Endodermal cell (in vitro differentiated cells): ENCODE data around the gene HEATR9. TPM values are rescaled to one million over a fixed set of nuclear protein-coding genes. Genes with fewer than 3 reads are reported as not detected.

Experiments used
- DNase-seq: peaks from one replicate; pipeline ENCODE4 v3.0.0-alpha.2; 2017
- H3K27ac ChIP-seq: 2 replicates; pipeline ENCODE4 v1.5.1; 2013; ENCODE audit warnings: mild to moderate bottlenecking, low read depth, low read length, moderate library complexity
- H3K27me3 ChIP-seq: 2 replicates; pipeline ENCODE4 v1.6.1; 2013; ENCODE audit warnings: mild to moderate bottlenecking, low read length, moderate library complexity; ENCODE audit not compliant: insufficient read depth, control insufficient read depth, poor library complexity, severe bottlenecking
- H3K36me3 ChIP-seq: 2 replicates; pipeline ENCODE4 v1.7.0; 2013; ENCODE audit warnings: mild to moderate bottlenecking, low read length, moderate library complexity; ENCODE audit not compliant: control insufficient read depth, insufficient read depth
- H3K4me1 ChIP-seq: one replicate; pipeline ENCODE4 v1.7.0; 2013; ENCODE audit warnings: low read length; ENCODE audit not compliant: control insufficient read depth, insufficient read depth
- H3K4me3 ChIP-seq: 2 replicates; pipeline ENCODE4 v1.5.1; 2013; ENCODE audit warnings: mild to moderate bottlenecking, low read length, moderate library complexity
- H3K9ac ChIP-seq: 2 replicates; pipeline ENCODE4 v1.6.1; 2013; ENCODE audit warnings: mild to moderate bottlenecking, low read length, moderate library complexity; ENCODE audit not compliant: poor library complexity, severe bottlenecking; ENCODE audit errors: extremely low read depth
- H3K9me3 ChIP-seq: 2 replicates; pipeline ENCODE4 v1.6.1; 2013; ENCODE audit warnings: mild to moderate bottlenecking, low read length, moderate library complexity; ENCODE audit not compliant: control insufficient read depth
- H3K27ac Mint-ChIP-seq: 2 replicates; pipeline ENCODE4 v1.8.0; 2020; ENCODE audit warnings: mixed read lengths
- H3K27me3 Mint-ChIP-seq: 2 replicates; pipeline ENCODE4 v1.8.0; 2021; ENCODE audit warnings: mild to moderate bottlenecking, mixed read lengths; ENCODE audit not compliant: insufficient read depth
- H3K36me3 Mint-ChIP-seq: 2 replicates; pipeline ENCODE4 v1.8.0; 2020; ENCODE audit warnings: low read depth, mixed read lengths
- H3K4me1 Mint-ChIP-seq: 2 replicates; pipeline ENCODE4 v1.8.0; 2020; ENCODE audit warnings: mixed read lengths
- H3K4me3 Mint-ChIP-seq: 2 replicates; pipeline ENCODE4 v1.8.0; 2020; ENCODE audit warnings: mild to moderate bottlenecking, moderate library complexity, mixed read lengths
- H3K9me3 Mint-ChIP-seq: 2 replicates; pipeline ENCODE4 v1.8.0; 2020; ENCODE audit warnings: mild to moderate bottlenecking, mixed read lengths
- WGBS, 2 experiments: methylation state at CpG; one replicate each; pipeline versions ENCODE4 v1.1.5 to v1.1.7; 2013; ENCODE audit warnings: missing lambda C conversion rate in 2 of 2, mixed read lengths in 1 of 2; ENCODE audit not compliant: insufficient coverage in 1 of 2, insufficient read length in 1 of 2; 5-methylcytosine and 5-hydroxymethylcytosine counted together
- total RNA-seq, 2 donors: library from RNA; stranded (reverse); fragmentation: NEBNext Ultra II Directional in 1 of 2; extraction: Animal tissue kit (Norgen Biotek cat#: 25700) in 1 of 2; gene quantifications; 2 replicates in 1 of 2; 3 replicates in 1 of 2; pipeline ENCODE4 v1.2.1, GENCODE V29; 2021
- TF ChIP-seq, protein P1 (sequence below): fragments of 200-600 bp; sonication (generic); conservative IDR thresholded peaks from 2 replicates; pipeline ENCODE4 v1.5.0; 2021; ENCODE audit warnings: antibody characterized with exemption, mild to moderate bottlenecking

HEATR9 gene
- total RNA-seq, 2 donors from 2014 or later: not detected

DNA sequence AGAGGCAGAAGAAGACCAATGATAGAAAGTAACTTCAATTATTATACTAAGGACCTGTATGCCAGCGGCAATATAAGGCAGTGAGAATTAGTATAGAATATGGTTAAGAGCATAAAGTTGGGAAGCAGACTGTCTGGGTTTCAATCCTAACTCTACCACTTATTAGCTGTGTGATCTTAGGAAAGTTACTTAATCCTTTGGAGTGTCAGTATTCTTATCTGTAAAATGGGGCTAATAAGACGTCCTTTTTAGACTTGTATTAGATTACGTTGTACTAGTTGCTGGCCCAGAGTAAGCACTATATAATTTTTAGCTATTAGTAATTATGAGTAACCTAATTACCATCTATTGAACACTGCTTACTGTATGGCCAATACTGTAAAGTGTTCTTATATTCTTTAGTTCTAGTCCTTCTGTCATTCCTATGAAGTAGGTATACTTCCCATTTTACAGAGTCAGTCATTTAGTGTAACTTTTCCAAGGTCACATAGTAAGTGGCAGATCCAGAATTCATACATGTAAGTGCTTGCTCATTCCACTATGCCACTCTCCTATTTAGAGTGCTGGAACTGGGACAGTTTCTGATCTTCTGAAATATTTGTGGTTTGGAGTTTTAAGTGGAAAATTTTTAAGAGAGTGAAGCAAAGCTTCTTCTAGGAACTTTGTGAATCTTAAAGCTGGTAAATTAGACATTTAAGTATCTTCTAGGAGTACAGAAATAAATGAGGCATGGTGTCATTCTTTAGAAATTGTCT lies 22.5 kb downstream of the HEATR9 start:
- no peak for DNase-seq
- Mint-ChIP-seq H3K9me3 (no peaks in the 10 kb centered on the region), H3K36me3 (peaks cover 69% of the 10 kb centered on the region), H3K4me1 (peaks cover 3% of the 10 kb centered on the region), H3K27ac (no peak overlapping the region), H3K4me3 (no peak overlapping the region), H3K27me3 (no peaks in the 10 kb centered on the region)
- Histone ChIP-seq H3K27ac (no peak overlapping the region), H3K27me3 (no peaks in the 10 kb centered on the region), H3K36me3 (peaks cover 84% of the 10 kb centered on the region), H3K4me1 (no peaks in the 10 kb centered on the region), H3K9me3 (no peaks in the 10 kb centered on the region), H3K9ac (no peak overlapping the region), H3K4me3 (no peak overlapping the region)
- TF ChIP-seq, protein P1, sequence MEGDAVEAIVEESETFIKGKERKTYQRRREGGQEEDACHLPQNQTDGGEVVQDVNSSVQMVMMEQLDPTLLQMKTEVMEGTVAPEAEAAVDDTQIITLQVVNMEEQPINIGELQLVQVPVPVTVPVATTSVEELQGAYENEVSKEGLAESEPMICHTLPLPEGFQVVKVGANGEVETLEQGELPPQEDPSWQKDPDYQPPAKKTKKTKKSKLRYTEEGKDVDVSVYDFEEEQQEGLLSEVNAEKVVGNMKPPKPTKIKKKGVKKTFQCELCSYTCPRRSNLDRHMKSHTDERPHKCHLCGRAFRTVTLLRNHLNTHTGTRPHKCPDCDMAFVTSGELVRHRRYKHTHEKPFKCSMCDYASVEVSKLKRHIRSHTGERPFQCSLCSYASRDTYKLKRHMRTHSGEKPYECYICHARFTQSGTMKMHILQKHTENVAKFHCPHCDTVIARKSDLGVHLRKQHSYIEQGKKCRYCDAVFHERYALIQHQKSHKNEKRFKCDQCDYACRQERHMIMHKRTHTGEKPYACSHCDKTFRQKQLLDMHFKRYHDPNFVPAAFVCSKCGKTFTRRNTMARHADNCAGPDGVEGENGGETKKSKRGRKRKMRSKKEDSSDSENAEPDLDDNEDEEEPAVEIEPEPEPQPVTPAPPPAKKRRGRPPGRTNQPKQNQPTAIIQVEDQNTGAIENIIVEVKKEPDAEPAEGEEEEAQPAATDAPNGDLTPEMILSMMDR: no peak
- 93% methylated on average over 3 of the region's 3 CpGs; no CpG with 5 or more reads in 1 of the 2 experiments for WGBS, 2 experiments

DNA sequence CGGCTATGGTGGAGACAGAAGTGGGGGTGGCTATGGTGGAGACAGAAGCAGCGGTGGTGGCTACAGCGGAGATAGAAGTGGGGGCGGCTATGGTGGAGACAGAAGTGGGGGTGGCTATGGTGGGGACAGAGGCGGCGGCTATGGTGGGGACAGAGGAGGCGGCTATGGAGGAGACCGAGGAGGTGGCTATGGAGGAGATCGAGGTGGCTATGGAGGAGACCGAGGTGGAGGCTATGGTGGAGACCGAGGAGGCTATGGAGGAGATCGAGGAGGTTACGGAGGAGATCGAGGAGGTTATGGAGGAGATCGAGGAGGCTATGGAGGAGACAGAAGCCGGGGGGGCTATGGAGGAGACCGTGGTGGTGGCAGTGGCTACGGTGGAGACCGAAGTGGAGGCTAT lies 24.1 kb downstream of the HEATR9 start:
- peaks cover 70% of the 10 kb centered on the region for H3K36me3 Mint-ChIP-seq

DNA sequence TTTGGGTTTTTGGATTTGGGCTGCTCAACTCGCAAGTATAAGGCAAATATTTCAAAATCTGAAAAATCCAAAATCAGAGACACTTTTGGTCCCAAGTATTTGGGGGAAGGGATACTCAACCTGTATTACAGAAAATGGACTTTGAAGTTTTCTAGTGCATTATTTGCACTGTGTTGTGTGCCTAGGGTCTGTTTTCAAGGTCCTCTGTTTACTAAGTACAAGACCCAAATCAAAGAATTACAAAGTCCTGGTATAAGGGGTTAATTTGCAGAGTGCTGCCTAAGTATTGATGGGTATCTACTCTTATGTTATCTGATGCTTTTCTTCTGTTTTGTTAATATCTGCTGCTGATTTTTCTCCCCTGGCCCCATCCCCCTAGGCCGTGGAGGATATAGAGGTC lies 25.0 kb downstream of the HEATR9 start:
- no peaks in the 10 kb centered on the region for H3K9me3 Mint-ChIP-seq
- H3K9ac ChIP-seq: no peak overlapping the region
- H3K27ac ChIP-seq: no peak overlapping the region
- 94% methylated on average over 2 of the region's 2 CpGs; no CpG with 5 or more reads in 1 of the 2 experiments for WGBS, 2 experiments
- no peaks in the 10 kb centered on the region for H3K9me3 ChIP-seq
- H3K4me3 Mint-ChIP-seq: no peak overlapping the region
- H3K4me1 ChIP-seq: no peaks in the 10 kb centered on the region
- no peaks in the 10 kb centered on the region for H3K27me3 ChIP-seq
- peaks cover 72% of the 10 kb centered on the region for H3K36me3 Mint-ChIP-seq
- H3K4me1 Mint-ChIP-seq: no peaks in the 10 kb centered on the region
- H3K27ac Mint-ChIP-seq: no peak overlapping the region
- H3K4me3 ChIP-seq: no peak overlapping the region
- TF ChIP-seq, protein P1: no peak
- no peaks in the 10 kb centered on the region for H3K27me3 Mint-ChIP-seq
- peaks cover 90% of the 10 kb centered on the region for H3K36me3 ChIP-seq
- DNase-seq: no peak

More for the DNA sequence above, 24.1 kb downstream of the HEATR9 start:
- H3K27me3 Mint-ChIP-seq: no peaks in the 10 kb centered on the region
- H3K27ac Mint-ChIP-seq: no peak overlapping the region
- H3K9me3 Mint-ChIP-seq: no peaks in the 10 kb centered on the region
- WGBS, 2 experiments: 97 to 100% methylated on average over 12 to 19 of the region's 19 CpGs
- peaks cover under 1% of the 10 kb centered on the region for H3K4me1 Mint-ChIP-seq
- no peak overlapping the region for H3K4me3 Mint-ChIP-seq
- no peak overlapping the region for H3K4me3 ChIP-seq
- no peaks in the 10 kb centered on the region for H3K4me1 ChIP-seq
- no peak for DNase-seq
- TF ChIP-seq, protein P1: no peak
- H3K27me3 ChIP-seq: no peaks in the 10 kb centered on the region
- H3K36me3 ChIP-seq: peaks cover 88% of the 10 kb centered on the region
- no peak overlapping the region for H3K27ac ChIP-seq
- H3K9me3 ChIP-seq: no peaks in the 10 kb centered on the region
- H3K9ac ChIP-seq: no peak overlapping the region
